Skeletal muscle satellite cell (primary cell): ENCODE data around the gene SMIM14.
"Not testable (repeated sequence)": the region's sequence is repeated elsewhere in the genome, so short reads cannot be mapped to it uniquely, and the experiment has no call there.

ENCODE experiments used
- H3K27me3 ChIP-seq: 2 replicates; pipeline ENCODE4 v1.7.0; 2013; ENCODE audit warnings: low read length; ENCODE audit not compliant: control insufficient read depth, insufficient read depth
- H3K36me3 ChIP-seq: 2 replicates; pipeline ENCODE4 v1.7.0; 2013; ENCODE audit warnings: mild to moderate bottlenecking, control low read depth, low read length; ENCODE audit not compliant: insufficient read depth
- H3K4me1 ChIP-seq: 2 replicates; pipeline ENCODE4 v1.7.0; 2013; ENCODE audit warnings: low read length; ENCODE audit not compliant: control insufficient read depth, insufficient read depth
- H3K4me2 ChIP-seq: 2 replicates; pipeline ENCODE4 v1.7.0; 2013; ENCODE audit warnings: mild to moderate bottlenecking, low read length
- H3K4me3 ChIP-seq: 2 replicates; pipeline ENCODE4 v1.7.0; 2013; ENCODE audit warnings: low read length
- H3K9ac ChIP-seq: 2 replicates; pipeline ENCODE4 v1.7.0; 2013; ENCODE audit warnings: mild to moderate bottlenecking, low read depth, low read length, moderate library complexity
- H3K9me3 ChIP-seq: replicated peaks from 2 replicates; pipeline ENCODE4 v1.7.0; 2013; ENCODE audit warnings: mild to moderate bottlenecking, control low read depth, low read length

SMIM14 gene

GRCh38 chr4:39660757-39661156, 22.1 kb upstream of the SMIM14 start:
- no peaks in the 10 kb centered on the region for H3K27me3 ChIP-seq
- peaks cover 38% of the 10 kb centered on the region for H3K4me1 ChIP-seq
- H3K4me3 ChIP-seq, result no peak overlapping the region
- peak overlapping the region; percentile 32 for H3K9ac ChIP-seq
- H3K4me2 ChIP-seq, result no peak overlapping the region
- no peaks in the 10 kb centered on the region for H3K36me3 ChIP-seq
- no peaks in the 10 kb centered on the region for H3K9me3 ChIP-seq

GRCh38 chr4:39660045-39660444, 21.4 kb upstream of the SMIM14 start:
- no peaks in the 10 kb centered on the region for H3K36me3 ChIP-seq
- H3K9ac ChIP-seq, result peak overlapping the region; percentile 32
- H3K4me3 ChIP-seq, result no peak overlapping the region
- H3K27me3 ChIP-seq, result no peaks in the 10 kb centered on the region
- H3K4me1 ChIP-seq, result peaks cover 40% of the 10 kb centered on the region
- H3K9me3 ChIP-seq, result no peaks in the 10 kb centered on the region
- peak overlapping the region; percentile 42 for H3K4me2 ChIP-seq

GRCh38 chr4:39658756-39659155, 20.1 kb upstream of the SMIM14 start:
- Histone ChIP-seq H3K4me1 (peaks cover 32% of the 10 kb centered on the region), H3K4me2 (no peak overlapping the region), H3K9ac (no peak overlapping the region), H3K9me3 (no peaks in the 10 kb centered on the region), H3K4me3 (no peak overlapping the region), H3K36me3 (no peaks in the 10 kb centered on the region), H3K27me3 (no peaks in the 10 kb centered on the region)

GRCh38 chr4:39657465-39657864, 18.8 kb upstream of the SMIM14 start:
- no peaks in the 10 kb centered on the region for H3K36me3 ChIP-seq
- H3K4me1 ChIP-seq, result peaks cover 32% of the 10 kb centered on the region
- H3K4me3 ChIP-seq, result no peak overlapping the region
- H3K4me2 ChIP-seq, result no peak overlapping the region
- H3K27me3 ChIP-seq, result no peaks in the 10 kb centered on the region
- no peak overlapping the region for H3K9ac ChIP-seq
- H3K9me3 ChIP-seq, result no peaks in the 10 kb centered on the region

GRCh38 chr4:39656638-39657037, 18.0 kb upstream of the SMIM14 start:
- H3K9me3 ChIP-seq, H3K4me2 ChIP-seq, H3K4me3 ChIP-seq, H3K36me3 ChIP-seq, H3K9ac ChIP-seq, H3K27me3 ChIP-seq: not testable (repeated sequence)
- peaks cover 32% of the 10 kb centered on the region for H3K4me1 ChIP-seq

GRCh38 chr4:39655876-39656275, 17.2 kb upstream of the SMIM14 start:
- Histone ChIP-seq H3K4me2 (peak overlapping the region; percentile 40), H3K4me3 (no peak overlapping the region), H3K4me1 (peaks cover 32% of the 10 kb centered on the region), H3K27me3 (no peaks in the 10 kb centered on the region), H3K36me3 (no peaks in the 10 kb centered on the region), H3K9ac (peak overlapping the region; percentile 21), H3K9me3 (no peaks in the 10 kb centered on the region)

- Histone ChIP-seq H3K9me3 (no peaks in the 10 kb centered on the region), H3K4me3 (no peak overlapping the region), H3K36me3 (no peaks in the 10 kb centered on the region), H3K4me1 (peaks cover 26% of the 10 kb centered on the region), H3K9ac (peak overlapping the region; percentile 21), H3K27me3 (no peaks in the 10 kb centered on the region), H3K4me2 (peak overlapping the region; percentile 40)
Observed at GRCh38 chr4:39655211-39655610, 16.5 kb upstream of the SMIM14 start.

- not testable (repeated sequence) for H3K4me3 ChIP-seq, H3K9ac ChIP-seq, H3K4me2 ChIP-seq, H3K36me3 ChIP-seq, H3K9me3 ChIP-seq, H3K27me3 ChIP-seq
- peaks cover 16% of the 10 kb centered on the region for H3K4me1 ChIP-seq
Observed at GRCh38 chr4:39651586-39651985, 12.9 kb upstream of the SMIM14 start.

GRCh38 chr4:39649639-39650265, 11.1 kb upstream of the SMIM14 start:
- no peaks in the 10 kb centered on the region for H3K4me1 ChIP-seq
- no peak overlapping the region for H3K4me2 ChIP-seq
- no peaks in the 10 kb centered on the region for H3K9me3 ChIP-seq
- H3K36me3 ChIP-seq, result no peaks in the 10 kb centered on the region
- H3K4me3 ChIP-seq, result no peak overlapping the region
- no peak overlapping the region for H3K9ac ChIP-seq
- no peaks in the 10 kb centered on the region for H3K27me3 ChIP-seq

GRCh38 chr4:39648827-39649558, 10.3 kb upstream of the SMIM14 start:
- Histone ChIP-seq H3K9ac (no peak overlapping the region), H3K4me2 (no peak overlapping the region), H3K4me1 (no peaks in the 10 kb centered on the region), H3K4me3 (no peak overlapping the region), H3K9me3 (no peaks in the 10 kb centered on the region), H3K36me3 (no peaks in the 10 kb centered on the region), H3K27me3 (no peaks in the 10 kb centered on the region)

GRCh38 chr4:39648213-39648612, 9.5 kb upstream of the SMIM14 start:
- H3K4me2 ChIP-seq, result no peak overlapping the region
- no peak overlapping the region for H3K4me3 ChIP-seq
- H3K27me3 ChIP-seq, result no peaks in the 10 kb centered on the region
- no peak overlapping the region for H3K9ac ChIP-seq
- no peaks in the 10 kb centered on the region for H3K9me3 ChIP-seq
- H3K4me1 ChIP-seq, result no peaks in the 10 kb centered on the region
- no peaks in the 10 kb centered on the region for H3K36me3 ChIP-seq
